HepG2 (cell line): ENCODE measurements around the gene TXNDC11. TPM values are rescaled to one million over a fixed set of nuclear protein-coding genes. Genes with fewer than 3 reads are reported as not detected.

ENCODE experiments used
- ETV5 ChIP-seq: IDR thresholded peaks from 2 replicates; pipeline ENCODE4 v1.6.1; 2018; ENCODE audit warnings: missing biosample characterization, missing genetic modification reagents, inconsistent platforms, borderline replicate concordance
- HES4 ChIP-seq: sonication (generic); formaldehyde crosslinking; IDR thresholded peaks from 2 replicates; pipeline ENCODE4 v1.9.0; 2021; ENCODE audit warnings: mild to moderate bottlenecking, missing genetic modification reagents, borderline replicate concordance
- MLLT10 ChIP-seq: sonication (generic); formaldehyde crosslinking; IDR thresholded peaks from 2 replicates; pipeline ENCODE4 v1.4.0; 2020; ENCODE audit warnings: missing genetic modification reagents
- RFXANK ChIP-seq: IDR thresholded peaks from 2 replicates; pipeline ENCODE4 v1.6.1; 2016
- RORA ChIP-seq: sonication (generic); formaldehyde crosslinking; IDR thresholded peaks from 2 replicates; pipeline ENCODE4 v1.5.0; 2020; ENCODE audit warnings: mild to moderate bottlenecking, missing genetic modification reagents, moderate library complexity
- SIX1 ChIP-seq: sonication (generic); formaldehyde crosslinking; IDR thresholded peaks from 2 replicates; pipeline ENCODE4 v1.4.0; 2020; ENCODE audit warnings: missing genetic modification reagents, borderline replicate concordance
- SMC3 ChIP-seq: IDR thresholded peaks from 2 replicates; pipeline ENCODE4 v1.6.1; 2011; ENCODE audit warnings: low read length, improper control_type of control experiment
- SNAPC2 ChIP-seq: sonication (generic); formaldehyde crosslinking; IDR thresholded peaks from 2 replicates; pipeline ENCODE4 v1.8.1; 2022; ENCODE audit warnings: mild to moderate bottlenecking, missing genetic modification reagents
- SRSF9 ChIP-seq: fragments of 200-400 bp; formaldehyde crosslinking; IDR thresholded peaks from 2 replicates; pipeline ENCODE4 v1.6.1; 2018; ENCODE audit warnings: borderline replicate concordance, mild to moderate bottlenecking, low read depth, low read length; ENCODE audit not compliant: insufficient read depth, poor library complexity, severe bottlenecking
- SYNCRIP ChIP-seq: fragments of 200-400 bp; formaldehyde crosslinking; IDR thresholded peaks from 2 replicates; pipeline ENCODE4 v1.6.1; 2018; ENCODE audit warnings: mild to moderate bottlenecking, low read depth, low read length; ENCODE audit not compliant: insufficient read depth
- TOE1 ChIP-seq: sonication (generic); formaldehyde crosslinking; IDR thresholded peaks from 2 replicates; pipeline ENCODE4 v1.4.0; 2020; ENCODE audit warnings: mild to moderate bottlenecking, missing genetic modification reagents
- YEATS2 ChIP-seq: sonication (generic); formaldehyde crosslinking; IDR thresholded peaks from 2 replicates; pipeline ENCODE4 v1.4.0; 2020; ENCODE audit warnings: missing genetic modification reagents, borderline replicate concordance
- ZBTB8A ChIP-seq: sonication (generic); formaldehyde crosslinking; IDR thresholded peaks from 2 replicates; pipeline ENCODE4 v1.4.0; 2020; ENCODE audit warnings: mild to moderate bottlenecking, low read depth, missing genetic modification reagents, borderline replicate concordance
- ZFAT ChIP-seq: sonication (generic); formaldehyde crosslinking; conservative IDR thresholded peaks from 2 replicates; pipeline ENCODE4 v1.8.1; 2023; ENCODE audit warnings: missing genetic modification reagents, inconsistent platforms
- ZFP62 ChIP-seq: sonication (generic); formaldehyde crosslinking; IDR thresholded peaks from 2 replicates; pipeline ENCODE4 v1.4.0; 2020; ENCODE audit warnings: missing genetic modification reagents
- ZNF276 ChIP-seq: sonication (generic); formaldehyde crosslinking; IDR thresholded peaks from 2 replicates; pipeline ENCODE4 v1.4.0; 2020; ENCODE audit warnings: mild to moderate bottlenecking, low read depth, missing genetic modification reagents
- ZNF792 ChIP-seq: IDR thresholded peaks from 2 replicates; pipeline ENCODE4 v1.6.1; 2016
- ZSCAN31 ChIP-seq: sonication (generic); formaldehyde crosslinking; IDR thresholded peaks from 2 replicates; pipeline ENCODE4 v1.5.0; 2020; ENCODE audit warnings: low read depth, mild to moderate bottlenecking, missing genetic modification reagents
- polyA plus RNA-seq, 8 experiments: library from polyadenylated mRNA; depleted of rRNA in 3 of 8; stranded (reverse) in 7 of 8; unstranded in 1 of 8; fragments of >200 nt; fragmentation: Illumina TruSeq in 4 of 8; extraction: Trizol in 4 of 8; gene quantifications; 2 replicates each; pipeline versions ENCODE4 v1.2.1 to v1.2.3, GENCODE V29; 2011 to 2016; ENCODE audit warnings: low read depth in 4 of 8, missing spikeins in 1 of 8, mixed read lengths in 1 of 8; ENCODE audit not compliant: insufficient read depth in 1 of 8
- total RNA-seq, 5 experiments: library from RNA; depleted of rRNA; stranded (reverse); fragments of >200 nt; fragmentation: Illumina TruSeq; extraction: Trizol; gene quantifications; 2 replicates each; pipeline ENCODE4 v1.2.3, GENCODE V29; 2016; ENCODE audit warnings: low read depth in 1 of 5
- TF ChIP-seq, protein P1 (sequence below): sonication (generic); formaldehyde crosslinking; IDR thresholded peaks from 2 replicates; pipeline ENCODE4 v1.5.0; 2020; ENCODE audit warnings: missing genetic modification reagents
- TF ChIP-seq, protein P2 (sequence below): sonication (generic); formaldehyde crosslinking; IDR thresholded peaks from 2 replicates; pipeline ENCODE4 v1.4.0; 2020; ENCODE audit warnings: missing genetic modification reagents

TXNDC11 gene
- total and polyA plus RNA-seq, 2 of the 13 experiments (the other 11 are each of a cell fraction or from before 2014, with no cell fraction given) = 74.9 to 123 TPM

DNA sequence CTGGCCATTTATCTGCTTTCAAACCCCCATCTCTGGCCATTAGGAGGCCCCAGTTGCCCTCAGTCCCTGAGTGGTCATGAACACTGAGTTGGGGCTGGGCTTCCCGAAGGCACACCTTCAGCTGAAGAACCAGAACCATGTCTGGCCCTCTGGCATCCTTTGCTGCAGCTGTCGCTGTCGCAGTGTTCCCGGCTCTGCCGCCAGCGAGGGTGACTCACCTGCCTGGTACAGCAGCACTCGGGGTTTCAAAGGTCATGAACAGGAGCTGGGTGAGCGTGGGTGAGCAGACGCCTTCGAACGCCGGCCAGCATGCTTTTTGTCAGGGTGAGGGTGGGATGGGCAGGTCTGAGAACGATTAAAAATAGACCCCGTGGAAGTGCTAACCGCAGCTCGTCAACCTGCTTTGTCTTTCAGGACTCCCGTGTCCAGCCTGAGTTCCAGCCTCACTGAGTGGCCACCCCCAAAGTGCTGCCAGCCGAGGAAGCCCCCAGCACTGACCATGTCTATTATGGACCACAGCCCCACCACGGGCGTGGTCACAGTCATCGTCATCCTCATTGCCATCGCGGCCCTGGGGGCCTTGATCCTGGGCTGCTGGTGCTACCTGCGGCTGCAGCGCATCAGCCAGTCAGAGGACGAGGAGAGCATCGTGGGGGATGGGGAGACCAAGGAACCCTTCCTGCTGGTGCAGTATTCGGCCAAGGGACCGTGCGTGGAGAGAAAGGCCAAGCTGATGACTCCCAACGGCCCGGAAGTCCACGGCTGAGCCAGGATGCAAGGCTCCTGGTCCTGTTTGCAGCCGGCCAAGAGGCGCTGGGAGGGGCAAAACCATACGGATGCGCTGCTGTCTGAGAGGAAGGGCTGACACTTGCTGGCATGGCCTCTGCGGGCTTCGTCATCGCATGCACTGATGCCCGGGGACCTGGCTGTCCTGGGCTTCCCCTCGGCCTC lies 66.8 kb downstream of the TXNDC11 start (continued):
- TF ChIP-seq, protein P1, sequence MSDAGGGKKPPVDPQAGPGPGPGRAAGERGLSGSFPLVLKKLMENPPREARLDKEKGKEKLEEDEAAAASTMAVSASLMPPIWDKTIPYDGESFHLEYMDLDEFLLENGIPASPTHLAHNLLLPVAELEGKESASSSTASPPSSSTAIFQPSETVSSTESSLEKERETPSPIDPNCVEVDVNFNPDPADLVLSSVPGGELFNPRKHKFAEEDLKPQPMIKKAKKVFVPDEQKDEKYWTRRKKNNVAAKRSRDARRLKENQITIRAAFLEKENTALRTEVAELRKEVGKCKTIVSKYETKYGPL (CRISPR knock-in tag) = no peak
- TF ChIP-seq RORA = no peak
- 0 out of 2 replicates have a peak, but pooled peaks have one; percentile 70 for TF ChIP-seq ZSCAN31 (CRISPR knock-in tag)
- TF ChIP-seq SYNCRIP = no peak
- TF ChIP-seq ZFP62 = no peak
- no peak for TF ChIP-seq RFXANK (CRISPR knock-in tag)
- TF ChIP-seq SRSF9 = no peak
- no peak for TF ChIP-seq HES4 (CRISPR knock-in tag)
- no peak for TF ChIP-seq MLLT10 (CRISPR knock-in tag)
- peak; percentile 74 for TF ChIP-seq ZNF792 (CRISPR knock-in tag)
- TF ChIP-seq, protein P2, sequence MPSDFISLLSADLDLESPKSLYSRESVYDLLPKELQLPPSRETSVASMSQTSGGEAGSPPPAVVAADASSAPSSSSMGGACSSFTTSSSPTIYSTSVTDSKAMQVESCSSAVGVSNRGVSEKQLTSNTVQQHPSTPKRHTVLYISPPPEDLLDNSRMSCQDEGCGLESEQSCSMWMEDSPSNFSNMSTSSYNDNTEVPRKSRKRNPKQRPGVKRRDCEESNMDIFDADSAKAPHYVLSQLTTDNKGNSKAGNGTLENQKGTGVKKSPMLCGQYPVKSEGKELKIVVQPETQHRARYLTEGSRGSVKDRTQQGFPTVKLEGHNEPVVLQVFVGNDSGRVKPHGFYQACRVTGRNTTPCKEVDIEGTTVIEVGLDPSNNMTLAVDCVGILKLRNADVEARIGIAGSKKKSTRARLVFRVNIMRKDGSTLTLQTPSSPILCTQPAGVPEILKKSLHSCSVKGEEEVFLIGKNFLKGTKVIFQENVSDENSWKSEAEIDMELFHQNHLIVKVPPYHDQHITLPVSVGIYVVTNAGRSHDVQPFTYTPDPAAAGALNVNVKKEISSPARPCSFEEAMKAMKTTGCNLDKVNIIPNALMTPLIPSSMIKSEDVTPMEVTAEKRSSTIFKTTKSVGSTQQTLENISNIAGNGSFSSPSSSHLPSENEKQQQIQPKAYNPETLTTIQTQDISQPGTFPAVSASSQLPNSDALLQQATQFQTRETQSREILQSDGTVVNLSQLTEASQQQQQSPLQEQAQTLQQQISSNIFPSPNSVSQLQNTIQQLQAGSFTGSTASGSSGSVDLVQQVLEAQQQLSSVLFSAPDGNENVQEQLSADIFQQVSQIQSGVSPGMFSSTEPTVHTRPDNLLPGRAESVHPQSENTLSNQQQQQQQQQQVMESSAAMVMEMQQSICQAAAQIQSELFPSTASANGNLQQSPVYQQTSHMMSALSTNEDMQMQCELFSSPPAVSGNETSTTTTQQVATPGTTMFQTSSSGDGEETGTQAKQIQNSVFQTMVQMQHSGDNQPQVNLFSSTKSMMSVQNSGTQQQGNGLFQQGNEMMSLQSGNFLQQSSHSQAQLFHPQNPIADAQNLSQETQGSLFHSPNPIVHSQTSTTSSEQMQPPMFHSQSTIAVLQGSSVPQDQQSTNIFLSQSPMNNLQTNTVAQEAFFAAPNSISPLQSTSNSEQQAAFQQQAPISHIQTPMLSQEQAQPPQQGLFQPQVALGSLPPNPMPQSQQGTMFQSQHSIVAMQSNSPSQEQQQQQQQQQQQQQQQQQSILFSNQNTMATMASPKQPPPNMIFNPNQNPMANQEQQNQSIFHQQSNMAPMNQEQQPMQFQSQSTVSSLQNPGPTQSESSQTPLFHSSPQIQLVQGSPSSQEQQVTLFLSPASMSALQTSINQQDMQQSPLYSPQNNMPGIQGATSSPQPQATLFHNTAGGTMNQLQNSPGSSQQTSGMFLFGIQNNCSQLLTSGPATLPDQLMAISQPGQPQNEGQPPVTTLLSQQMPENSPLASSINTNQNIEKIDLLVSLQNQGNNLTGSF = 0 out of 2 replicates have a peak, but pooled peaks have one; percentile 27
- peak; percentile 88 for TF ChIP-seq ZNF276 (CRISPR knock-in tag)
- no peak for TF ChIP-seq ZFAT (CRISPR knock-in tag)
- TF ChIP-seq SIX1 (CRISPR knock-in tag) = no peak
- TF ChIP-seq SNAPC2 (CRISPR knock-in tag) = 0 out of 2 replicates have a peak, but pooled peaks have one; percentile 40
- TF ChIP-seq SMC3 = no peak; the same call in 1 of the 2 replicates
- no peak for TF ChIP-seq ZBTB8A (CRISPR knock-in tag)
- TF ChIP-seq ETV5 (CRISPR knock-in tag) = 0 out of 2 replicates have a peak, but pooled peaks have one; percentile 17
- TF ChIP-seq YEATS2 (CRISPR knock-in tag) = no peak
- TF ChIP-seq TOE1 (CRISPR knock-in tag) = no peak
